IPS-18c (cell line): ENCODE results near the gene PTEN.
"Not testable (repeated sequence)": the region's sequence is repeated elsewhere in the genome, so short reads cannot be mapped to it uniquely, and the experiment has no call there.

ENCODE experiments used
- H3K4me3 ChIP-seq: 2 replicates; pipeline ENCODE4 v1.7.0; 2013; ENCODE audit warnings: low read depth, mild to moderate bottlenecking, low read length, moderate library complexity; ENCODE audit not compliant: insufficient read depth
- H3K9me3 ChIP-seq: one replicate; pipeline ENCODE4 v1.6.1; 2013; ENCODE audit warnings: mild to moderate bottlenecking, low read length, moderate library complexity; ENCODE audit not compliant: control insufficient read depth, insufficient read depth

The PTEN gene

GRCh38 chr10:87842776-87843497 lies 20.5 kb upstream of the PTEN start:
- Histone ChIP-seq H3K9me3 (no peaks in the 10 kb centered on the region), H3K4me3 (no peak overlapping the region)

GRCh38 chr10:87843714-87844113 lies 19.7 kb upstream of the PTEN start:
- H3K4me3 ChIP-seq, result no peak overlapping the region

GRCh38 chr10:87844837-87845623 lies 18.4 kb upstream of the PTEN start:
- no peak overlapping the region for H3K4me3 ChIP-seq

More at GRCh38 chr10:87843714-87844113, 19.7 kb upstream of the PTEN start:
- no peaks in the 10 kb centered on the region for H3K9me3 ChIP-seq

GRCh38 chr10:87845624-87845998 lies 17.8 kb upstream of the PTEN start:
- Histone ChIP-seq H3K9me3 (no peaks in the 10 kb centered on the region), H3K4me3 (no peak overlapping the region)

More at GRCh38 chr10:87844837-87845623, 18.4 kb upstream of the PTEN start:
- H3K9me3 ChIP-seq, result no peaks in the 10 kb centered on the region

GRCh38 chr10:87846023-87846422 lies 17.4 kb upstream of the PTEN start:
- no peaks in the 10 kb centered on the region for H3K9me3 ChIP-seq
- H3K4me3 ChIP-seq, result no peak overlapping the region

GRCh38 chr10:87846711-87847110 lies 16.7 kb upstream of the PTEN start:
- H3K9me3 ChIP-seq, H3K4me3 ChIP-seq: not testable (repeated sequence)

- no peaks in the 10 kb centered on the region for H3K9me3 ChIP-seq
- H3K4me3 ChIP-seq, result no peak overlapping the region
Measured at GRCh38 chr10:87847550-87847949, 15.9 kb upstream of the PTEN start.

- Histone ChIP-seq H3K4me3 (no peak overlapping the region), H3K9me3 (no peaks in the 10 kb centered on the region)
Measured at GRCh38 chr10:87849001-87849400, 14.4 kb upstream of the PTEN start.

- no peaks in the 10 kb centered on the region for H3K9me3 ChIP-seq
Measured at GRCh38 chr10:87850742-87851205, 12.7 kb upstream of the PTEN start.

GRCh38 chr10:87852089-87852488 lies 11.3 kb upstream of the PTEN start:
- Histone ChIP-seq H3K9me3 (no peaks in the 10 kb centered on the region), H3K4me3 (no peak overlapping the region)

More at GRCh38 chr10:87850742-87851205, 12.7 kb upstream of the PTEN start:
- no peak overlapping the region for H3K4me3 ChIP-seq

GRCh38 chr10:87855247-87855646 lies 8.2 kb upstream of the PTEN start:
- H3K9me3 ChIP-seq, H3K4me3 ChIP-seq: not testable (repeated sequence)

- not testable (repeated sequence) for H3K4me3 ChIP-seq, H3K9me3 ChIP-seq
Measured at GRCh38 chr10:87855665-87856064, 7.8 kb upstream of the PTEN start.

GRCh38 chr10:87860156-87860795 lies 3.1 kb upstream of the PTEN start:
- H3K4me3 ChIP-seq, result no peak overlapping the region
- H3K9me3 ChIP-seq, result no peaks in the 10 kb centered on the region

- H3K4me3 ChIP-seq, result peak overlapping the region; percentile 97; the same call in 1 of the 2 replicates
- no peaks in the 10 kb centered on the region for H3K9me3 ChIP-seq
Measured at GRCh38 chr10:87860816-87861403, 2.5 kb upstream of the PTEN start.

GRCh38 chr10:87861566-87861952 lies 1.9 kb upstream of the PTEN start:
- H3K4me3 ChIP-seq, result peak overlapping the region; percentile 97

GRCh38 chr10:87861953-87862678 lies 1.3 kb upstream of the PTEN start:
- no peaks in the 10 kb centered on the region for H3K9me3 ChIP-seq
- peak overlapping the region; percentile 97 for H3K4me3 ChIP-seq

More at GRCh38 chr10:87861566-87861952, 1.9 kb upstream of the PTEN start:
- H3K9me3 ChIP-seq, result no peaks in the 10 kb centered on the region

- Histone ChIP-seq H3K4me3 (peak overlapping the region; percentile 97), H3K9me3 (no peaks in the 10 kb centered on the region)
Measured at GRCh38 chr10:87862679-87863052, 759 bp upstream of the PTEN start.
